Subcutaneous abdominal adipose tissue (tissue), 5 donors: ENCODE measurements around the gene GIGYF2.

Experiments used
- H3K27ac ChIP-seq: one replicate; pipeline ENCODE4 v1.7.0; 2013; ENCODE audit warnings: low read depth, mild to moderate bottlenecking, inconsistent platforms, low read length, moderate library complexity
- H3K27me3 ChIP-seq, 5 donors: one replicate each; pipeline ENCODE4 v1.7.0; 2013; ENCODE audit warnings: low read length in 5 of 5, inconsistent platforms in 1 of 5; ENCODE audit not compliant: control insufficient read depth in 5 of 5, insufficient read depth in 4 of 5
- H3K36me3 ChIP-seq, 5 donors: one replicate each; pipeline ENCODE4 v1.7.0; 2013; ENCODE audit warnings: low read length in 5 of 5; ENCODE audit not compliant: control insufficient read depth in 5 of 5, insufficient read depth in 5 of 5
- H3K4me1 ChIP-seq, 5 donors: one replicate each; pipeline ENCODE4 v1.7.0; 2013; ENCODE audit warnings: low read length in 5 of 5, mild to moderate bottlenecking in 3 of 5, moderate library complexity in 1 of 5; ENCODE audit not compliant: control insufficient read depth in 5 of 5, insufficient read depth in 5 of 5
- H3K4me3 ChIP-seq, 5 donors: one replicate each; pipeline ENCODE4 v1.7.0; 2013; ENCODE audit warnings: low read length in 5 of 5, low read depth in 1 of 5
- H3K9ac ChIP-seq, 5 donors: one replicate each; pipeline ENCODE4 v1.7.0; 2013; ENCODE audit warnings: low read length in 5 of 5, mild to moderate bottlenecking in 4 of 5, moderate library complexity in 3 of 5
- H3K9me3 ChIP-seq, 5 donors: one replicate each; pipeline ENCODE4 v1.7.0; 2013; ENCODE audit warnings: low read length in 5 of 5; ENCODE audit not compliant: control insufficient read depth in 5 of 5
- donor health status: healthy.
- donor health status: healthy.
- donor health status: healthy.
- donor health status: healthy.
- donor health status: healthy.

The GIGYF2 gene

GRCh38 chr2:232697059-232697806 lies at the start of gene GIGYF2:
Gene GIGYF2, plus strand, starts transcription at chr2:232697331. Its CDS starts 37,867 bp downstream, at chr2:232735198.
- no peaks in the 10 kb centered on the region for H3K36me3 ChIP-seq
- H3K9me3 ChIP-seq: peaks cover 0 to 3% (median 0%) of the 10 kb centered on the region in 5 donors
- H3K9ac ChIP-seq: peak within 1 kb of the TSS; percentile 95 to 100 (median 98)
- H3K4me1 ChIP-seq: peaks cover 0 to 48% (median 35%) of the 10 kb centered on the region in 5 donors
- H3K4me3 ChIP-seq: peak within 1 kb of the TSS; percentile 77 to 98 (median 91)
- H3K27me3 ChIP-seq: no peaks in the 10 kb centered on the region
- H3K27ac ChIP-seq: peak within 1 kb of the TSS; percentile 92

GRCh38 chr2:232649033-232649432 lies 48.1 kb upstream of the GIGYF2 start:
- no peak overlapping the region for H3K27ac ChIP-seq
- peaks cover 0 to 8% (median 0%) of the 10 kb centered on the region in 5 donors for H3K27me3 ChIP-seq
- H3K9ac ChIP-seq: no peak overlapping the region
- no peaks in the 10 kb centered on the region for H3K36me3 ChIP-seq
- no peak overlapping the region for H3K4me3 ChIP-seq
- H3K4me1 ChIP-seq: peaks cover 0 to 5% (median 3%) of the 10 kb centered on the region in 5 donors
- no peaks in the 10 kb centered on the region for H3K9me3 ChIP-seq

- H3K36me3 ChIP-seq: no peaks in the 10 kb centered on the region
- peaks cover 0 to 10% (median 3%) of the 10 kb centered on the region in 5 donors for H3K4me1 ChIP-seq
- H3K4me3 ChIP-seq: no peak overlapping the region
- H3K27ac ChIP-seq: no peak overlapping the region
- H3K9me3 ChIP-seq: no peaks in the 10 kb centered on the region
- H3K27me3 ChIP-seq: peaks cover 0 to 8% (median 0%) of the 10 kb centered on the region in 5 donors
- no peak overlapping the region for H3K9ac ChIP-seq
These were observed 44.7 kb upstream of the GIGYF2 start for GRCh38 chr2:232652505-232652851.

- Histone ChIP-seq H3K9ac (no peak overlapping the region), H3K36me3 (no peaks in the 10 kb centered on the region), H3K4me1 (peaks cover 0 to 10% (median 3%) of the 10 kb centered on the region in 5 donors), H3K4me3 (no peak overlapping the region), H3K27ac (no peak overlapping the region), H3K27me3 (peaks cover 0 to 8% (median 0%) of the 10 kb centered on the region in 5 donors), H3K9me3 (no peaks in the 10 kb centered on the region)
These were observed 43.7 kb upstream of the GIGYF2 start for GRCh38 chr2:232653441-232653840.

- Histone ChIP-seq H3K27me3 (no peaks in the 10 kb centered on the region), H3K9ac (no peak overlapping the region), H3K4me1 (peaks cover 0 to 10% (median 3%) of the 10 kb centered on the region in 5 donors), H3K4me3 (no peak overlapping the region), H3K36me3 (no peaks in the 10 kb centered on the region), H3K9me3 (no peaks in the 10 kb centered on the region), H3K27ac (no peak overlapping the region)
These were observed 41.7 kb upstream of the GIGYF2 start for GRCh38 chr2:232655392-232655791.

- H3K9ac ChIP-seq: no peak overlapping the region
- H3K36me3 ChIP-seq: no peaks in the 10 kb centered on the region
- no peaks in the 10 kb centered on the region for H3K9me3 ChIP-seq
- H3K27ac ChIP-seq: no peak overlapping the region
- peaks cover 0 to 7% (median 0%) of the 10 kb centered on the region in 5 donors for H3K4me1 ChIP-seq
- no peak overlapping the region for H3K4me3 ChIP-seq
- no peaks in the 10 kb centered on the region for H3K27me3 ChIP-seq
These were observed 38.8 kb upstream of the GIGYF2 start for GRCh38 chr2:232658217-232658785.

GRCh38 chr2:232659359-232659758 lies 37.8 kb upstream of the GIGYF2 start:
- H3K27ac ChIP-seq: no peak overlapping the region

GRCh38 chr2:232662486-232663260 lies 34.5 kb upstream of the GIGYF2 start:
- Histone ChIP-seq H3K9me3 (no peaks in the 10 kb centered on the region), H3K4me1 (peaks cover 0 to 14% (median 8%) of the 10 kb centered on the region in 5 donors), H3K27me3 (no peaks in the 10 kb centered on the region), H3K9ac (no peak overlapping the region), H3K4me3 (no peak overlapping the region), H3K27ac (no peak overlapping the region), H3K36me3 (peaks cover 0 to 2% (median 0%) of the 10 kb centered on the region in 5 donors)

More at GRCh38 chr2:232659359-232659758, 37.8 kb upstream of the GIGYF2 start:
- Histone ChIP-seq H3K4me1 (peaks cover 0 to 7% (median 0%) of the 10 kb centered on the region in 5 donors), H3K27me3 (no peaks in the 10 kb centered on the region), H3K4me3 (no peak overlapping the region), H3K36me3 (peaks cover 0 to 2% (median 0%) of the 10 kb centered on the region in 5 donors), H3K9ac (no peak overlapping the region), H3K9me3 (no peaks in the 10 kb centered on the region)

- no peaks in the 10 kb centered on the region for H3K27me3 ChIP-seq
- no peak overlapping the region for H3K9ac ChIP-seq
- no peak overlapping the region for H3K27ac ChIP-seq
- H3K9me3 ChIP-seq: no peaks in the 10 kb centered on the region
- no peak overlapping the region for H3K4me3 ChIP-seq
- peaks cover 0 to 19% (median 10%) of the 10 kb centered on the region in 5 donors for H3K4me1 ChIP-seq
- peaks cover 0 to 4% (median 0%) of the 10 kb centered on the region in 5 donors for H3K36me3 ChIP-seq
These were observed 30.9 kb upstream of the GIGYF2 start for GRCh38 chr2:232666051-232666805.
